CMK (cell line): Measurements from ENCODE around the gene EMC6.

Experiments
- DNase-seq: peaks from one replicate; pipeline ENCODE4 v3.0.0-alpha.2; 2010; ENCODE audit warnings: low read depth

EMC6 gene

DNA sequence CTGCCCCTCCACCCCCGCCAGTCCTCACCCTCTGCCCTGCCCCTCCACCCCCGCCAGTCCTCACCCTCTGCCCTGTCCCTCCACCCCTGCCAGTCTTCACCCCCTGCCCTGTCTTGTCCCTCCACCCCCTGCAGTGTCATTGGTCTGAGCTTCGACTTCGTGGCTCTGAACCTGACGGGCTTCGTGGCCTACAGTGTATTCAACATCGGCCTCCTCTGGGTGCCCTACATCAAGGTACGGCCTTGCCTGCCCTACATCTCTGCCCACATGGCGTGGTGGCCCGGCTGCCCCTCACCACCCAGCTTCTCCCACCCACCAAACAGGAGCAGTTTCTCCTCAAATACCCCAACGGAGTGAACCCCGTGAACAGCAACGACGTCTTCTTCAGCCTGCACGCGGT, 12.3 kb upstream of the EMC6 start:
- no peak for DNase-seq

DNA sequence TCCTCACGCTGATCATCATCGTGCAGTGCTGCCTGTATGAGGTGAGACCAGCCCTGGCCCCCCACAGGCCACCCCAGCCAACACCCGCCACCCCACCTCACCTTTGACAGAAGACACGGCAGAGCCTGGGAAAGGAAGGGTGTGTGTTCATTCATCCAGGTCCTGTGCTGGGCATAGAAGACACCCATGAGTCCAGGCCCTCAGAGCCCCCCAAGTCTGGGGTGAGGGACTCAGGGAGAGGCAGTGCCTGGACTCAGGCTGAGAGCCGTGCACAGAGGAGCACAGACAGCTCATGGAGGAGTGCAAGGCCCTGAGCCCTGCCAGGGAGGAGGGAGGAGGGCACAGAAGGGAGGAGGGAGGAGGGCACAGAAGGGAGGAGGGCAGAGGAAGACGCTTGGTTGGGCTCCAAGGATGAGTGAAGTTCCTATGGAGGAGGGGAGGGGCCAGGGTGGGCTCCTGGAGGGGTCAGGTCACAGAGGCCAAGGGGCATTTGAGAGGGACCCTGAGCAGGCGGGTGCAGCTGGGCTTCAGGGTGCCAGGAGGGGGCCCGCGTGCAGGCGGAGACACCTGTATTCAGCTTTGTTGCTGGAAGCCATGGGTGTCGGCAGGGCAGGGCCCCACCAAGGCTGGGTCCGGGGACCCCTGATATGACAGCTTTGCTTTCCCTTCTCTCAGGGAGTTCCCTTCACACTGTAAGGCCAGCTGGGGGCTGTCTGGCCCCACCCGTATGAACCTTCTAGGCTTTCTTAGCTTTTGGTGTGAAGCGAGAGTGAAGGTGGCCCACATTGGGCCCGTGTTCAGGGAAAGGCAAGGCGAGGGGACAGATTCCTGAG, 11.6 kb upstream of the EMC6 start:
- DNase-seq, result no peak

DNA sequence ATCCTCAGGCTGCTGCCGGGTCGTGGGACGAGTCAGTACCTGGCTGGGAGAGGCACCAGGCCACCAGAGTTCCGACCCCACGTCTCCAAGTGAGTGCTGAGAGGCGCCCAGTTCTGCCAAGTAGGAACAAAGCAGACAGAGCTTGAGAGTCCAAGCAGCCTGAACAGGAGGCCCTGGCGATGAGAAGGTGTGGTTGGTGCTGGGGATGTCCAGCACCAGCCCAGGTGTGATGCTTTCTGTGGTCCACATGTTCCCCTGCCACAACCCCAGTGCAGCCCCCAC, 11.1 kb upstream of the EMC6 start:
- DNase-seq, result no peak

DNA sequence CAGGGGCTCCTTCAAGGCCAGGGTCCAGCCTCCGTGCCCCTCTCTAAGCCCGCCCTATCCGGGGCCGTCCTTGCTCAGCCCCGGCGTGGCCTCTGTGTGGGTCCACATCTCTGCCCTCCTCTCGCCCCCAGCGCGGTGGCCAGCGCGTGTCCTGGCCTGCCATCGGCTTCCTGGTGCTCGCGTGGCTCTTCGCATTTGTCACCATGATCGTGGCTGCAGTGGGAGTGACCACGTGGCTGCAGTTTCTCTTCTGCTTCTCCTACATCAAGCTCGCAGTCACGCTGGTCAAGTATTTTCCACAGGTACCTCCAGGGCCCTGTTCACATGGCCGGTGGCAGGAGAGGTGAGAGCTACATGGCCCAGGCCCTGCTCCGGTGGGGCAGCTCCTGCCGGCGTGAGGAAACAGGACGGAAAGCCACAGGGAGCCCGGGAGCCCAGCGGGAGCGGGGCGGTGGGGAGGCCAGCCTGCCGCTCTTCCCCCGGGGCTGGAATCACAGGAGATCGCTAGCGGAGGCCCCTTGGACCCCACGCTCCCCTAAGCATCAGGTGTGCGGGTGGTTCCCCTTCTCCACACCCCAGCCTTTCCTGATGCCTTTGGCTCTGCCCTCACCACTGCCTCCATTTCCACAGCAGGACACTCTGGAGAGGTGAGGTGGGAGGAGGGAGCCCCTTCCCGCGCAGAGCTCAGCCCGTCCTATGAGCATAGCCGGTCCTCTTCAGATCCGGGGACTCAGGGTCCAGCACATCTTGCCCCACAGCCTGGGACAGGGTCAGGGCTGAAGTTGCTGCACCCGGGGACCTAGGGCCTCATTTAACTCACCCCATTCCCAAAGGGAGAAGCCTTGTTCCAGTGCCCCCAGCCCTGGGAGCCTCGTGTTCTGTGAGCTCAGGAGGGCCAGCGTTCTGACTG, 10.5 kb upstream of the EMC6 start:
- no peak for DNase-seq

DNA sequence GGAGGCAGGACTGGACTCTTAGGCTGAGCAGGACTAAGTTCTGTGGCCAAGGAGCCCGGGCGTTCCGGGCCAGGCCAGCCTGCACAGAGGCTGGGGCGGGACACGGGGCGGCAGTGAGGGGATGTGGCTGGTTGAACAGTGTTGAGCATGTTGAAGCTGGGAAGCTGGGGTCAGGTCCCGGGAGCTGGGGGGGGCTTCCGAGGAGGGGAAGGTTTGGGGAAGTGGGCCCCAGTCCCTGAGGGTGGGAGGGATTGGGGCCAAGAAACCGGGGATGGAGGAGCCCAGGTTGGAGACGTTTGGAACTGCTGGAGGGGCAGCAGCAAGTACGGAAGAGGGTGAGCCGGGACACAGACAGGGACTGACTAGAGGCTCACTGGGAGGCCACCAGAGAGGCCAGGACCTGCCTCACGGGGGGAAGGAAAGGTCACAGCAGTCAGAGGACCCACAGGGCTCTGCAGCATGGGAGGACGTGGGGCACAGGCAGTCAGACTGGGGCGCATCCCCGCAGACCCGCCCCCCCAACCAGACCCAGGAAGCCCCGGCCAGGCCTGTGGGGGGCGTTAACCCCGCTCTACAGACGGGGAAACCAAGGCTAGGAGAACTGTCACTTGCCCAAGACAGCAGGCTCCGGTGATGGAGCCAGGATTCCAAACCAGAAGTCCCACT, 9.7 kb upstream of the EMC6 start:
- no peak for DNase-seq

DNA sequence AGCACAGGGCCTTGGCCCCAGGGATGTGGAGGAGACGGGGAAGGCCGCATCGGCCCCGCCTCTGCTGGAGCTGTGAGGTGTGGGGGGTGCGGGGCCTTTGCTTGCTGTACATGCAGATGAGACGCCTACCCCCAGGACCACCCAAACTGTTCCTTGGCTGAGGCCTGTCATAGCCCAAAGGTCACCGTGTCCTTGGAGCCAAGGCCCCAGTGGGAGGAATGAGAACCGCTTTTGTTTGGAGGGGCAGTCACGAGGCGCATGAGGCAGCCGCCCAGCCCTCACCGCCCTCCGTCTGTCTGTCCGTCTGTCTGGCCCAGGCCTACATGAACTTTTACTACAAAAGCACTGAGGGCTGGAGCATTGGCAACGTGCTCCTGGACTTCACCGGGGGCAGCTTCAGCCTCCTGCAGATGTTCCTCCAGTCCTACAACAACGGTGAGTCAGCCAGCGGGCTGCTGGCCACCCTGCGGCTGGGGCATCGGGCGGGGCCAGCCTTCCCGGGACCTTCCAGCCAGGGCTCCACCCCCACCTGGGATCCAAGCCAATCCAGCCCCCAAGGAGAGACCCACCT, 9.0 kb upstream of the EMC6 start:
- DNase-seq, result no peak

DNA sequence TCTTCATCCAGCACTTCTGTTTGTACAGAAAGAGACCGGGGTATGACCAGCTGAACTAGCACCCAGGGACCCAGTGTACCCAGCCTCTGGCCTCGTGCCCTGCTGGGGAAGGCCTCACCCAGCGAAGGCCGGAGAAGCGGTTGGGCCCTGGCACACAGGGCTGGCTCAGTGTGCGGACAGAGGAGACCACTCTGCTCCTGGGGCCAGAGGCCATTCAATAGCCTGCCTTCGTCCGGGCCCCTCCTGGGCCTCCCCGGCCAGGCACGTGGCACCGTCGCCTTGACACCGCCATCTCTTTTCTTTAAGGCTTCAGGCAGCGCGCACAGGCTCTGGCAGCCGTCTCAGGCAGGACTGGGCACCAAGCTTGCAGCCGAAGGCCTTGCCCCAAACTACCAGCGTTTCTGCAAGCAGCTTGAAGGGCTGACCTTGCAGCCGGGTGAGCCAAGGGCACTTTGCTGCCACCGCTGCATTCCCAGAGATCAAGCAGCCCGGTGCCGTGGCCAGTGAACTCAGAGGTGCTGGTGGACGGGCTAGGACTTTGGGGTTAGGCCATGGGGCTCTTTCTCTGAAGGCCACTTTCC, 8.2 kb upstream of the EMC6 start:
- DNase-seq, result no peak

DNA sequence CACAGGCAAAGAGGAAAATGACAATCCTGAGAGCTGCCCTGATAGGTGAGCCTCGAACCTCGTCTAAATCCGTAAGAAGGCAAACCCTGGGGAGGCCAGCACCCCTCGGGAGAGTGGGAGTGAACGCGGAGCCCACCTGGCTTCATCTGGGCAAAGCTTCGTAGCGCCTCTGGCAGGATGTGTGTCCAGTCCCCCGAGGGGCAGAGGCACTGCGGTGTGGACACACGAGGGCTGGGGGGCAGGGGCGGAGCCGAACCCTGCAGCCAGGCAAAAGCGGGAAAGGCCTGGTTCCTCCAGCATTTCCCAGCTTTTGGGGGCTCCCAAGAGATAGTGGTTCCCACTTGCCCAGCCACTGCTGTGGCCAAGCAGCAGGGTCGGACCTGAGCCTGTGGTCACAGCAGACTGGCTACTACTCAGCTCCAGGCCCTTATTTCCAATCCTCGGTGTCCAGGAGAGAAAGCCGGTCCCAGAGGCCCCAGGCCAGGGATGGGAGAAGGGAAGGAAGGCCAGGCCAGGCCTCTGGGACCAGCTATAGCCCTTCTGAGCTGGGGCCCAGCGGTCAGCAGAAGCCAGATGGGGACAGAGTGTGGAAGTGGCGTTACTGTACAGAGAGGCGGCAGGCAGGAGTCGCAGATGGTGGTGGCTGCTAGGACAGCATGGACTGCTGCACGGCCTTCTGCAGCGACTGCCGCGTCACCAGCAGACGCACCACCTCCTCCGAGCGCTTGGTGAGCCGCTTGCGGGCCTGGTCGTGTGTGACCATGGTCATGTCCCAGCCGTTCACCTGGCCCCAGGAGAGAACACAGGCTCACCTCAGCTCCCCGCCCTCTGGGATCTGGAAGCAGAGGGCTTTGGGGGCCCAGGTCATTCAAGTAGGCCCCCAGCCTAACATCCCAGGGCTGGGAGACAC, 5.3 kb upstream of the EMC6 start:
- no peak for DNase-seq

DNA sequence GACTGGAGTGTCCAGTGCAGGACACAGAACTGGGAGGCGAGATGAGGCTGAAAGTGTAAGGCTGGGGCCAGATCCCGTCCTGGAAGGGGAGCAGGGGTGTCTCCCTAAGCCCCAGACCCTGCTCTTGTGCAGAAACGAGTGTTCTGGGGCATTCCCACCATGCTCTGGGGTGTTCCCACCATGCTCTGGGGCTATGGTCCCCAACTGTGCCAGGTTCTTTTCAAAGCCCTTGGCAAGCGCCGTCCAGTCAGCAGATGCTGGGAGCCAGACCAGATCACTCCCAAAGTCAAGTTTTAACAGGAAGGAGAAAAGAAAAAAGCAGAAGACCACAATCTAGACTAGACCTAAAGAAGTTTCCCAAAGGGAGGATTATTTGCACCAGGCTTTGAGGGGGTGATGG, 2.8 kb upstream of the EMC6 start:
- DNase-seq, result no peak

DNA sequence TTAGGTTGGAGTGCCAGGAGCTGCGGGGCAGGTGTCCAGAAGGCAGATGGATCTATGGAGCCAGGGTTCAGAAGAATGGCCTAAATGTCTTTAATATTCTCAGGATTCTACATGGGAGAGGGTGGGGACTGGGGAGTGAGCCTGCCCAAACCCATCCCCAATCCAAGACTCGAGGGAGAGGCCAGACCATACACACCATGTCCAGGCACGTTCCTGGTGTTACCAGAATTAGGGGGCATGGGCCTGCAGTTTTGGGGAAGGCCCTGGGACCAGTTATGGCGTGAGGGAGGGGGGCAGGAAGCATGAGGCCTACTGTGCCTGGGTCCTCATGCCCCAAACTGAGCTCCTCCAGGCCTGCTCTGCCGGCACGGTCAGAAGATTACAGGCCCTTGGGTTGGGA, 2.1 kb upstream of the EMC6 start:
- no peak for DNase-seq

DNA sequence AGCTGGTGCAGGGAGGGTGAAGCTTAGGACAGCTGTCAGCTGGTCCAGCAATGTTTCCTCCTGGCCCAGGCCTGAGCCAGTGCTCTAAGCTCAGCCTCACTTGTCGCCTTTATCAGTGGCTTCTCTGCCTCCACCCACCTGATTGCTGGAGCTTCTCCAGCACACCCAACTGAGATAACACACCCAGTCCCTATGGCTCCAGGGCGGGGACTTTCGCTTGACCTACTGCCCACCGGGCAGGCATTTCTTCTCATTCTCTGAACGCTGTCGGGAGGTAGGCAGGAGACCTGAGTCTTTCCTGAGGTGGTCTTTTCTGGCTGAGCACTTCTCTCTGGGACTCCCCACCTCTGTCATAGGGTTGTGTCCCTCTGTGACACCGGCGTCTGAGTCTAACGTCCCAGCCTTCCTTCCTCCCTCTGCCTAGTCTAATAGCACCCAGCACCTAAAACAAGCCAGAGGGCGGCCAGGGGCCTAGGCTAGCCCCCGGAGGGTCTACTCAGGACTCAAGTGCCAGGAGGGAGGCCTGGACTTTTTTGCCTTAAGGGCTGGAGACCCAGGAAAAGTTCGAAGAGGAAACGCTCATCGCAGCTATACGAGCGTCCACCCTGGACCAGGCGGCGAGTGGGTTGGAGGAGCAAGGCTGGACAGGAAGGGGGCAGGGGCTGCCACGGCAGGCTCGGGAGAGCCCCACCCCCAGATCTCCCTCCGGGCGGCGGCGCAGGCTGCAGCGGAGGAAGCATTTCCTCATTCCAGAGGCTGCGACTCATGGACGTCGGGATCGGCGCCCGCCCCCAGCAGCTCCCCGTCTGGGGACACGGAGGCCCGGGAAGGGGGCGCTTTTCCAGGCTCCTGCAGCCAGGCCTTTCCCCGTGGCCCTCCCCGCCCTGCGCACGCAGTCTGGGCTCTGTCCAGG, 990 bp upstream of the EMC6 start:
- DNase-seq, result no peak

DNA sequence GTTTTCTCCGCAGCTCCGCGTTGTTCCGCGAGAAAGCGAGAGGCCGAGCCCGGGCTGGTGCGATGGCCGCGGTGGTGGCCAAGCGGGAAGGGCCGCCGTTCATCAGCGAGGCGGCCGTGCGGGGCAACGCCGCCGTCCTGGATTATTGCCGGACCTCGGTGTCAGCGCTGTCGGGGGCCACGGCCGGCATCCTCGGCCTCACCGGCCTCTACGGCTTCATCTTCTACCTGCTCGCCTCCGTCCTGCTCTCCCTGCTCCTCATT, 404 bp downstream of the EMC6 start:
- DNase-seq, result no peak

DNA sequence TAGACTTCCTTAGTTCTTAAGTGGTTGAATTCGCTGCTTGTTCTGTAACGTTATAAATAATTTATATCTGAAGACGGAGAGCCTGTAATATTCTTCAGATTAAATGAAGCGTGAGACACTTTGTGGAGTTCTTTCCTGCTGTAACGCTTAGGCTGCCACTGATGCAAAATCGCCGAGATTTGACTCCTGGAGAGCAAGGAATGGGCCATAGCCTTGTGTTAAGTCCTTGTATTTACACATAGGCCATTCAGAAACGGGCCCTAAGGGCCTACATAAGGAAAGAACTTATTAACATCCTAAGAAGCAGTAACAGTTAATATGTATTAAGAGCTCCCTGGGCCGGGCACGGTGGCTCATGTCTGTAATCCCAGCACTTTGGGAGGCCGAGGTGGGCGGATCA, 936 bp downstream of the EMC6 start:
- DNase-seq, result no peak

DNA sequence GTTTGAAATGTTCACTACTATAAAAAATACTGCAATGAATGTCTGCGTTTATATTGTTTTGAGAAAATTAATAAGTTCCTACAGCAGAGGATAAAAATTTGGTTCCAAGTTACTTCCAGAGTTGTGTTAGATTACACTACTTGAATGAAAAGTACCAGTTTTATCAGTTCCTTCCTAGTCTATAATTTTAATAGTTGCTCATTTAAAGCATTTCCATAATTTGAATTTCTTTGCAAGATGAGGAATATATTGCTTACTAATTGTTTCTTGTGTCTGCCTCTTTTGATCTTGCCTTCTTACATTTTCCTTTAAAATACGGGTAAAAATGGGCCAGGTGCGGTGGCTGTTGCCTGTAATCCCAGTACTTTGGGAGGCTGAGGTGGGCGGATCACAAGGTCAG, 4.0 kb downstream of the EMC6 start:
- no peak for DNase-seq

DNA sequence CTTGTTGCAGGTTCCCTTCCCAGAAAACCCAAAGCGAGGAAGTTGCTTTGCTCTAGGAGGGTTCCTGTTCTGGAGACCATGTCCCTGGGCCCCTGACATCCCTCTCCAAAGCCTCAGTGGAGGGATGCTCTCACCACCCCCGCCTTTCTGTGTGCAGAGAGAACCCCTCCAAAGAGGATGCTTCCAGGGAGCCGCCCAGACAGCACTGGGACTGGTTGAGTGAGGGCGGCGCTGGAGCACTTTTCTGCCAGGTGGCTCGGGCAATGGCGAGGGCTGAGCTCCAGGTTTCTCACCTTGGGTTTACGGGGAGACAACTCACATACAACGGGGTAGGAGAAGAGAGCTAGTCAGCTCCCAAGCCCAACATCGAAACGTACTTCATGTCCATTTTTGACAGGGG, 7.3 kb downstream of the EMC6 start:
- DNase-seq, result no peak

DNA sequence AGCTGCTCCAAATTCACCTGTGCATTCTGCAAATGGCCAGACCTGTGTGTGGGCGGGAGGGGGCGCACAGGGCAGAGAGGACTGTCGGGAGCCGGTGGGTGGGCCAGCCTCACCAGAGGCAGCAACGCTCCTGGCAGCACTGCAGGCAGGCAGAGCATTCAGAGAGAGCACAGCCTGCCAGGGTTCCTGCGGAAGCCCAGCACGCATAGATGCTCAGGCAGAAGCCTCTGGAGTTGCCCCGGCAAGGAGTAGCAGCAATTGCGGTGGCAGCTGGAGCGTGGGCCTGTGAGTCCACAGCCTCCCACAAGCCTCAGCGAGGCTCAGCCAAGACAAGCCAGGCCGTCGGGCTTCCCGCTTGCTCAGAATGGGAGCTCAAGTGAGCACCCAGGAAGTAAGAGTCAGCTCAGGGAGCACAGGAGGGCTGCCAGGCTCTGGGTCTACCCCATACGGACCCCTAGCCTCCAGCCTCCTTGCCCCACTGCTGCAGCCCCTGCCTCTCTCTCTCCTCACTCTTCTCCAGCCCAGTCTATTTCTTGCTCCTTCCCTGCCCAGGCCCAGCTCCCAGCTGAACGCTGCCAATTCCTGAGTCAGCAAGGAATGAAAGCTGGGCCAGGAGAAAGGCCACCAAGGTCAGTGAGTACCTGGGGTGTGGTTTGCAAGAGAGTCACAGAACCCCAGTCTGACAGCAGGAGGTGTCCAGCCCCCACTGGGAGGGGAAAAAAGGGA, 9.6 kb downstream of the EMC6 start:
- DNase-seq, result no peak

DNA sequence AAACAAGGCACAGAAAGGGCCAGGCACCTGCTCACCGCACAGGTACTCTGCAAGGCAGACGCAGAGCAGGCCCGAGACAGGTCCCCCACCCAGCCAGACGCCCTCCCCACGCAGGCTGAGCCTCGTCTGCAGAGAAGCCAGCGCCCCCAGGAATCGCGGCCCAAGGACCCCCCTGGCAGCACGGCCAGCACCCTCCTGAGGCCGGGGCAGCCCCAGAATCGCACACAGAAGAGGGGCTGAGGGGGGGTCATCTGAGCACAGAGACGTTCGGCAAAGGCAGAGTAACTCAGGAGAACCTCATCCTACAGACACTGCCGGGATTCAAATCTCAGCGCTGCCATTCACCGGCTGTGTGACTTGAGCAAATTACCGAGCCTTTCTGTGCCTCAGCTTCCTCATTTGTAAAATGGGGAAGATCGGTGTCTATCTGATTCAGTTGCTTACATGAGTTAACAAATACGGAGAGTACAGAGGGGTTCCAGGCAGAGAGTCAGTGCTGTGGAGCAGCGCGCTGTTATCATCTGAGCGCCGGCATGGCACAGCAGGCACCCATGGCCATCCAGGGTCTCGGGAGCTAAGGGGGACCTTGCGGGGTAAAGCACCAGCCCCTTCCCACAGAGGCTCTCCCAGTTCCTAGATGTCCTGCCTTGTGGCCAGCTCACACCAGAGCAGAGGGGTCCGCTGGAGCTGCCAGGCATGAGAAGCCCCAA, 10.4 kb downstream of the EMC6 start:
- DNase-seq, result no peak

DNA sequence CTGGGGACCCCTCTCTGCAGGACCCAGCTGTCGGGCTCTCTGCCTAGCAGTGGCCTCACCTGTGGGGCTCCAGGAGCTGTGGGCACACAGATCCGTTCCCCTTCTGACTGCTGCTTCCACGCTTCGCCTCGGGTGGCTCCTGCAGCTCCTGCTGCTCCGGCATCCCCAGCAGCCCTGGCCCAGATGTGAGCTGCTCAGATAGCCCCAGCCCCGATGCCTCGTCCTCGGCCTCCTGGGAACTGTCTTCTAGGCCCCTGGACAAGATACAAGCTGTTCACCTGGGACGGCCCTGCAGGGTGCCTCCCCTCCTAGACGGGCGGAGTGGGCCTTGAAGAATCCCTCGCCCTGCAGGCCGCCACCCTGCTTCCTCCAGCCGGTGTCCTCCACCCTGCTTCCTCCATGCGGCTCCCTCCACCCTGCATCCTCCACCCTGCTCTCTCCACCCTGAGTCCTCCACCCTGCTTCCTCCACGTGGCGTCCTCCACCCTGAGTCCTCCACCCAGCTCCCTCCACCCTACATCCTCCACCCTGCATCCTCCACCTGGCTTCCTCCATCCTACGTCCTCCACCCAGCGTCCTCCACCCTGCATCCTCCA, 11.0 kb downstream of the EMC6 start:
- DNase-seq, result no peak

DNA sequence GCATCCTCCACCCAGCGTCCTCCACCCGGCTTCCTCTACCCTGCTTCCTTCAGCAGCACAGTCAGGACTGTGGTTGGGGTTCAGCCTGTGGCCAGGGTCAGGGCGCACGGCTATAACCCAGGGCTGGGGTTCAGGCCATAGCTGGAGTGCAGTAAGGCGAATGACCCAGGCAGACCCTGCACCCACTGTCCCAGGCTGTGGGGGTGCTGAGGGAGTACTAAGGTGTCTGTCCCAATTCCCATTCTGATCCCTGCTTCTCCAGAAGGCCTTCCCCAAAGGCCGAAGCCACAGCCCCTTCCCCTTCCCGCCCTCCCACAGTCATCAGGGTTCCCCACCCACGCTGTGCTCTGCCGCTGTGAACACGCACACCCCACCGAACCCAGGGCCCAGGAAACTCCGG, 12.4 kb downstream of the EMC6 start:
- DNase-seq, result no peak
